Loucy (cell line): ENCODE results near the gene CD74.

Experiments
- H2AFZ ChIP-seq: fragments of 200-600 bp; sonication (generic); 2 replicates; pipeline ENCODE4 v1.6.0; 2016; ENCODE audit warnings: antibody characterized with exemption, mild to moderate bottlenecking, low read length, moderate library complexity
- H3F3A ChIP-seq: fragments of 200-600 bp; 2 replicates; pipeline ENCODE4 v1.6.0; 2016; ENCODE audit warnings: antibody characterized with exemption, low read depth, mild to moderate bottlenecking
- H3K27me3 ChIP-seq: fragments of 200-600 bp; sonication (generic); 2 replicates; pipeline ENCODE4 v1.6.1; 2014; ENCODE audit warnings: low read length, mild to moderate bottlenecking; ENCODE audit not compliant: insufficient read depth, poor library complexity, severe bottlenecking
- H3K36me3 ChIP-seq: fragments of 200-600 bp; sonication (generic); 2 replicates; pipeline ENCODE4 v1.6.1; 2016; ENCODE audit warnings: low read length; ENCODE audit not compliant: insufficient read depth
- H3K4me1 ChIP-seq: fragments of 200-600 bp; sonication (generic); 2 replicates; pipeline ENCODE4 v1.5.1; 2014; ENCODE audit warnings: low read length, mild to moderate bottlenecking; ENCODE audit not compliant: insufficient read depth, poor library complexity, severe bottlenecking
- H3K4me2 ChIP-seq: fragments of 200-600 bp; sonication (generic); 2 replicates; pipeline ENCODE4 v1.6.0; 2014; ENCODE audit warnings: antibody characterized with exemption, low read length, low read depth, mild to moderate bottlenecking; ENCODE audit not compliant: poor library complexity, severe bottlenecking
- H3K4me3 ChIP-seq: fragments of 200-600 bp; sonication (generic); 2 replicates; pipeline ENCODE4 v1.5.1; 2014; ENCODE audit warnings: low read length, mild to moderate bottlenecking, mixed read lengths; ENCODE audit not compliant: poor library complexity, severe bottlenecking
- H3K79me2 ChIP-seq: fragments of 200-600 bp; sonication (generic); 2 replicates; pipeline ENCODE4 v1.6.1; 2014; ENCODE audit warnings: low read length; ENCODE audit not compliant: insufficient read depth
- H3K9ac ChIP-seq: fragments of 200-600 bp; sonication (generic); 2 replicates; pipeline ENCODE4 v1.6.0; 2014; ENCODE audit warnings: mild to moderate bottlenecking, low read depth, low read length, moderate library complexity; ENCODE audit not compliant: poor library complexity, severe bottlenecking
- H3K9me2 ChIP-seq: fragments of 200-600 bp; sonication (generic); replicated peaks from 2 replicates; pipeline ENCODE4 v1.6.1; 2016; ENCODE audit warnings: low read depth, low read length, mixed read lengths
- H3K9me3 ChIP-seq: fragments of 200-600 bp; sonication (generic); 2 replicates; pipeline ENCODE4 v1.6.1; 2014; ENCODE audit warnings: mild to moderate bottlenecking, antibody characterized with exemption, low read length, low read depth; ENCODE audit not compliant: insufficient read depth
- H4K20me1 ChIP-seq: fragments of 200-600 bp; sonication (generic); 2 replicates; pipeline ENCODE4 v1.6.0; 2014; ENCODE audit warnings: antibody characterized with exemption, low read length, mild to moderate bottlenecking; ENCODE audit not compliant: insufficient read depth, poor library complexity, severe bottlenecking
- EZH2phosphoT487 ChIP-seq: fragments of 200-600 bp; IDR thresholded peaks from 2 replicates; pipeline ENCODE4 v1.6.1; 2018; ENCODE audit warnings: antibody characterized with exemption, mild to moderate bottlenecking, moderate library complexity, borderline replicate concordance
- TF ChIP-seq, protein P1 (sequence below): fragments of 200-600 bp; sonication (generic); conservative IDR thresholded peaks from 2 replicates; pipeline ENCODE4 v1.5.1; 2014; ENCODE audit warnings: mild to moderate bottlenecking, antibody characterized with exemption, low read length

CD74 gene

DNA sequence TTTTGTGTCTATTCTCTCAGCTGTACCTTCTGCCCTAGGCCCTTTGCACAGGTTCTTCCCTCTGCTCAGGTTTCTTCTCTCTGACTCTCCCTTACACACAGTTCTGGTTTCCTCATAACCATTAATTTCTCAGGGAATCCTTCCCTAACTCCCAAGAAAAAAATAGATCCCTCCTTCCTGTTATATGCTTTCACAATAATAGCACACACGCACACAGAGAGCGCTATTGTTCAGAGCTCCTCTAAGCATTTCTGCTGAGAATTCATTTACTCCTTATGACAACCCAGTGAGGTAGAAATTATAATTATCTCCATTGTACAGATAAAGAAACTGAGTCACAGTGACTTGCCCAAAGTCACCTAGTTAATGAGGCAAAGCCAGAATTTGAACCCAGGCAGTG is 56.9 kb downstream of the CD74 start:
- H3K4me2 ChIP-seq = no peak overlapping the region
- H3K9ac ChIP-seq = no peak overlapping the region
- no peaks in the 10 kb centered on the region; the same call in 1 of the 2 replicates for H3K36me3 ChIP-seq
- no peaks in the 10 kb centered on the region for H3K9me2 ChIP-seq
- peaks cover 19% of the 10 kb centered on the region for H4K20me1 ChIP-seq
- no peak overlapping the region for H2AFZ ChIP-seq
- H3K4me3 ChIP-seq = no peak overlapping the region
- H3K27me3 ChIP-seq = no peaks in the 10 kb centered on the region
- H3K79me2 ChIP-seq = peaks cover 32% of the 10 kb centered on the region
- H3K4me1 ChIP-seq = peaks cover 36% of the 10 kb centered on the region
- no peak for TF ChIP-seq EZH2phosphoT487
- TF ChIP-seq, protein P1, sequence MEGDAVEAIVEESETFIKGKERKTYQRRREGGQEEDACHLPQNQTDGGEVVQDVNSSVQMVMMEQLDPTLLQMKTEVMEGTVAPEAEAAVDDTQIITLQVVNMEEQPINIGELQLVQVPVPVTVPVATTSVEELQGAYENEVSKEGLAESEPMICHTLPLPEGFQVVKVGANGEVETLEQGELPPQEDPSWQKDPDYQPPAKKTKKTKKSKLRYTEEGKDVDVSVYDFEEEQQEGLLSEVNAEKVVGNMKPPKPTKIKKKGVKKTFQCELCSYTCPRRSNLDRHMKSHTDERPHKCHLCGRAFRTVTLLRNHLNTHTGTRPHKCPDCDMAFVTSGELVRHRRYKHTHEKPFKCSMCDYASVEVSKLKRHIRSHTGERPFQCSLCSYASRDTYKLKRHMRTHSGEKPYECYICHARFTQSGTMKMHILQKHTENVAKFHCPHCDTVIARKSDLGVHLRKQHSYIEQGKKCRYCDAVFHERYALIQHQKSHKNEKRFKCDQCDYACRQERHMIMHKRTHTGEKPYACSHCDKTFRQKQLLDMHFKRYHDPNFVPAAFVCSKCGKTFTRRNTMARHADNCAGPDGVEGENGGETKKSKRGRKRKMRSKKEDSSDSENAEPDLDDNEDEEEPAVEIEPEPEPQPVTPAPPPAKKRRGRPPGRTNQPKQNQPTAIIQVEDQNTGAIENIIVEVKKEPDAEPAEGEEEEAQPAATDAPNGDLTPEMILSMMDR = no peak
- H3K9me3 ChIP-seq = no peaks in the 10 kb centered on the region
- peaks cover 2% of the 10 kb centered on the region; the same call in 1 of the 2 replicates for H3F3A ChIP-seq

DNA sequence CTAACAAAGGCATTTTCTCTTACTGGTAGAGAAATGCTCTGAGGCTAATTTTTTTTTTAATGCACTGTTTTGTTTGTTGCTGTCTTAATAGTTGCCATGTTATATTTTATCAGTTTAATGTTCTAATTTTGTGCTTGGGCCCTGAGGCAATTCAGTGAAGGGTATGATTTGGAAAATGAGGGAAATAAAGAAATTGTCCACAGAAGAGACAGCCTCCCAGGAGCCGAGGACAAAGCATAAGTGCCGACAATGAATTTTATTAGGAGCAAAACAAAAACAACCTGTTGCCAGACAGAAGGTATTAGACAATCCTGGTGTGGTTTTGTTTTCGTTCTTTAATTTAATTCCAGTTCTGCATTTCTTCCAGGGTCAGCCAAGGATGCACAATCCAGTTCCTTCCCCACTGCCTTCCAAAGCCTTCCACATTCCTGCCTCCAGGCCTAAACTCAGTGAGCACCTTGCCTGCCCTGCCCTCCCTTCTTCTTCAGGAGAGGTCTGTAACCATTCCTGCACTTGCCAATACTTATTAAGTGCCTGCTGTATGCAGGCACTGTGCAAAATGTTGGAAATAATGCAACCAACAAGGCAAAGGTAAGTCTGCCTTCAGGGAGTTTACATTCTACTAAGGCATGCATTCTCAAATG is 59.6 kb downstream of the CD74 start:
- no peak overlapping the region for H3K9ac ChIP-seq

DNA sequence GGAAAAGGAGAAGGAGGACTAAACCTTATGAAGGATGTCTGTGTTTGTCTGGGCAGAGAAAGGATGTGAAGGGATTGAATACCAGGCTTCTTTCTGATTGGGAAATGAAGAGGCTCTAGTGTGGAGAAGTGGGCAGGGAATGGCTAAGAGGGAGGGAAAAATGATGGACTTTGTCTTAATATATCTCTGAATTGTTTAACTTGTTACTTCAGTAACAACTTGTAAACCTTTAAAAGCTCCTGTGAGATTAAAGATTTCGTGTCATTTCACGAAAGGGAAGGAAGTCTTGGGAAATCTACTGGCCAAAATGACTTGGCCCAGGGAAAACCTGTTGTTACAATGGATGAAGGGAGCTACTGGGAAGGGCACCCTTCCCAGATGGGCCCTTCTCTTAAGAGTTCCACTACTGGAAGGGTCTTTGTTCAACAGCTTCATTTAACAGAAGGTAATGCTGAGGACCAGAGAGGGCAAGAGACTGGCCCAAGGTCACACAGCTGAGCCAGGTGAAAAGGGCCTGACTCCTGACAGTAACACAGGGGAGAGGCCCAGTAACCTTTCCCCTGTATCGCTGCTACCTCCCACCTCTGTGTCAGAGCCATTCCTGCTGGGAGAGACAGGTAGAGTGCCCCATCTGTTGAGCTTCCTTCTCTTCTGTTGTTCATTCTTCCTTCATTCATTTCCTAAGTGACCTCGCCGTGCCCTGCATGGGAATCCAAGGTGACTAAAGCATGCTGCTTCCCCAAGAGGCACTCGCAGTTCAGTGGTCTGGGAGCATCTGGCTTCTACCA is 60.3 kb downstream of the CD74 start:
- H3K9me3 ChIP-seq = no peaks in the 10 kb centered on the region
- H2AFZ ChIP-seq = no peak overlapping the region
- H3K9me2 ChIP-seq = no peaks in the 10 kb centered on the region
- H3K4me1 ChIP-seq = peaks cover 25% of the 10 kb centered on the region
- H3K27me3 ChIP-seq = no peaks in the 10 kb centered on the region
- H4K20me1 ChIP-seq = no peaks in the 10 kb centered on the region
- H3F3A ChIP-seq = peaks cover 4% of the 10 kb centered on the region; the same call in 1 of the 2 replicates
- no peaks in the 10 kb centered on the region for H3K36me3 ChIP-seq
- TF ChIP-seq, protein P1 = no peak
- TF ChIP-seq EZH2phosphoT487 = no peak
- H3K4me2 ChIP-seq = no peak overlapping the region
- H3K79me2 ChIP-seq = no peaks in the 10 kb centered on the region
- no peak overlapping the region for H3K9ac ChIP-seq
- H3K4me3 ChIP-seq = no peak overlapping the region

More for the DNA sequence above, 59.6 kb downstream of the CD74 start:
- Histone ChIP-seq H3F3A (peaks cover 4% of the 10 kb centered on the region; the same call in 1 of the 2 replicates), H3K9me3 (no peaks in the 10 kb centered on the region), H3K36me3 (no peaks in the 10 kb centered on the region), H3K79me2 (peaks cover 7% of the 10 kb centered on the region), H3K27me3 (no peaks in the 10 kb centered on the region), H2AFZ (no peak overlapping the region), H3K4me2 (no peak overlapping the region), H3K4me1 (peaks cover 25% of the 10 kb centered on the region), H4K20me1 (peaks cover 2% of the 10 kb centered on the region), H3K4me3 (no peak overlapping the region), H3K9me2 (no peaks in the 10 kb centered on the region)
- TF ChIP-seq EZH2phosphoT487 = no peak
- TF ChIP-seq, protein P1 = no peak
